GM04504 (cell line): ENCODE measurements around the gene PSAP.
A peak's percentile ranks its signal among the peaks of the same experiment; 100 is the strongest.

Source experiments
- DNase-seq: peaks from one replicate; pipeline ENCODE4 v3.0.0-alpha.2; 2012; ENCODE audit warnings: low read depth

PSAP gene

GRCh38 chr10:71825217-71825616 lies 25.8 kb downstream of the PSAP start:
- no peak for DNase-seq

GRCh38 chr10:71824333-71824732 lies 26.7 kb downstream of the PSAP start:
- no peak for DNase-seq

- no peak for DNase-seq
Measured at GRCh38 chr10:71823356-71823755, 27.7 kb downstream of the PSAP start.

- DNase-seq: no peak
Measured at GRCh38 chr10:71821909-71822763, 28.9 kb downstream of the PSAP start.

GRCh38 chr10:71820966-71821365 lies 30.1 kb downstream of the PSAP start:
- DNase-seq: no peak

- no peak for DNase-seq
Measured at GRCh38 chr10:71819985-71820384, 31.1 kb downstream of the PSAP start.

GRCh38 chr10:71819441-71819861 lies 31.6 kb downstream of the PSAP start:
- DNase-seq: no peak

- DNase-seq: no peak
Measured at GRCh38 chr10:71818674-71819260, 32.3 kb downstream of the PSAP start.

GRCh38 chr10:71817831-71818655 lies 33.0 kb downstream of the PSAP start:
- no peak for DNase-seq

- no peak for DNase-seq
Measured at GRCh38 chr10:71816936-71817618, 34.0 kb downstream of the PSAP start.

- DNase-seq: no peak
Measured at GRCh38 chr10:71816421-71816851, 34.6 kb downstream of the PSAP start.

- DNase-seq: no peak
Measured at GRCh38 chr10:71815515-71816130, 35.4 kb downstream of the PSAP start.

- DNase-seq: no peak
Measured at GRCh38 chr10:71814922-71815411, 36.1 kb downstream of the PSAP start.

GRCh38 chr10:71812913-71813590 lies 38.0 kb downstream of the PSAP start:
- no peak for DNase-seq

GRCh38 chr10:71812016-71812912 lies 38.8 kb downstream of the PSAP start:
- peak; percentile 10 for DNase-seq

GRCh38 chr10:71811351-71811750 lies 39.7 kb downstream of the PSAP start:
- no peak for DNase-seq

GRCh38 chr10:71810048-71810750 lies 40.9 kb downstream of the PSAP start:
- DNase-seq: no peak

- no peak for DNase-seq
Measured at GRCh38 chr10:71809628-71810027, 41.4 kb downstream of the PSAP start.
